Mucosa of stomach (tissue), 1 donor: ENCODE data around the gene ANTXR2.

Source experiments
- H3K27me3 ChIP-seq: one replicate; pipeline ENCODE4 v1.7.0; 2013; ENCODE audit warnings: mild to moderate bottlenecking, low read length; ENCODE audit not compliant: control insufficient read depth, insufficient read depth
- H3K36me3 ChIP-seq: one replicate; pipeline ENCODE4 v1.7.0; 2013; ENCODE audit warnings: low read length; ENCODE audit not compliant: control insufficient read depth, insufficient read depth
- H3K4me1 ChIP-seq: one replicate; pipeline ENCODE4 v1.7.0; 2013; ENCODE audit warnings: mild to moderate bottlenecking, low read length; ENCODE audit not compliant: control insufficient read depth, insufficient read depth
- H3K4me3 ChIP-seq: one replicate; pipeline ENCODE4 v1.7.0; 2013; ENCODE audit warnings: low read length
- H3K9ac ChIP-seq: one replicate; pipeline ENCODE4 v1.7.0; 2013; ENCODE audit warnings: mild to moderate bottlenecking, low read length, moderate library complexity
- H3K9me3 ChIP-seq: one replicate; pipeline ENCODE4 v1.7.0; 2013; ENCODE audit warnings: mild to moderate bottlenecking, low read length, moderate library complexity; ENCODE audit not compliant: control insufficient read depth
- donor health status: Pancreatic carcinoma.

The ANTXR2 gene

DNA sequence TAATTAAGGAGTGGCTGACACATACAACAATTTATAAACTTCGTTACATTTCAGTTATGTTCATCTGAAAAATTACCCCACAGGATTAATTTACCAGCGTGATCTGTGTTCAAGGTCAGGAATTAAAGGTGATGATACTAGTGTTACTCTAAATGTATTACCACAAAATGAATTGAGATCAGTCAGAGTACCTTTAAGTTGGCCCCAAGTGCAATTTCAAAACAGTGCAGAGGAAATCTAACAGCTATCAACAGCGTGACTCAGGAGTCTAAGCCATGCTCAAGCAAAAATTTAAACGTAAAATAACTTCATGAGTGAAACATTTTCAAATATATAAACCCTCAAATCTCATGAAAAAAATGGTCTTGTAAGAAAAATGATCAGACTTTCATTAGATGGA is 18.7 kb downstream of the ANTXR2 start:
- H3K27me3 ChIP-seq, result no peaks in the 10 kb centered on the region
- H3K36me3 ChIP-seq, result no peaks in the 10 kb centered on the region
- no peak overlapping the region for H3K9ac ChIP-seq
- H3K4me1 ChIP-seq, result no peaks in the 10 kb centered on the region
- no peak overlapping the region for H3K4me3 ChIP-seq
- H3K9me3 ChIP-seq, result no peaks in the 10 kb centered on the region

DNA sequence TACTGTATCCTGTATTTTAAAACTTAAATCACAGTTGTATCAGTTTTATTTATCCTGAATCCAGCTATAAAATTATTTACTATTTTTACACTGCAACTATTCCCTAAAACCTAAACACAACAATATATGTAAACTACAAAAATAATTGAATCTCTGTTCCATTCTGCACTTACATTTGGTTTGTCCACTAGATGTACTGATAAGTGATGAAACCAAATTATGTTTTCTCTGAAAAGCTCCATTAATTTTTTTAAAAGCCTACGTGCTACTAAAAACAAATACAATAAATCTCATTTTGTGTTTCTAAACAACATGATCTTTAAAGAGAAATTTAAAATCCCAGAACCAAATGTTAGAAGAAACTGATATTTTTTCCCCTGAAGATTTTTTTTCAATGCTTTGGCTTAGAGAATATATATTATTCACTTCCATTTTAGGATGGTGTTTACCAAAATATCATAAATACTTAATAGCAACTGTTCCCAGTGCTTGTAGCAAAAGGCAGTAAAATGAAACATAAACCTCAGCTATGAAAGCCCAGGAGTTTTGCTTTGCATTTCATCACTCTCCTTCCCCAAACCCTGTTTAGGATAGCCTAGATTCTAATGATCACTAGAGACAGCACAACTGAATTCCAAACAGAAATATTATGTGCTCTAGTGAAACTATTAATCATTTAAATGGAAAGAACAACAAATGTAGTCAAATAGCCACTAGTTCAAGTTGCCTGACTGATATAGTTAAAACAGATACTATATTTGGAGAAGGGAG is 19.7 kb downstream of the ANTXR2 start:
- Histone ChIP-seq H3K9ac (no peak overlapping the region), H3K36me3 (no peaks in the 10 kb centered on the region), H3K27me3 (no peaks in the 10 kb centered on the region), H3K9me3 (no peaks in the 10 kb centered on the region), H3K4me1 (no peaks in the 10 kb centered on the region), H3K4me3 (no peak overlapping the region)

DNA sequence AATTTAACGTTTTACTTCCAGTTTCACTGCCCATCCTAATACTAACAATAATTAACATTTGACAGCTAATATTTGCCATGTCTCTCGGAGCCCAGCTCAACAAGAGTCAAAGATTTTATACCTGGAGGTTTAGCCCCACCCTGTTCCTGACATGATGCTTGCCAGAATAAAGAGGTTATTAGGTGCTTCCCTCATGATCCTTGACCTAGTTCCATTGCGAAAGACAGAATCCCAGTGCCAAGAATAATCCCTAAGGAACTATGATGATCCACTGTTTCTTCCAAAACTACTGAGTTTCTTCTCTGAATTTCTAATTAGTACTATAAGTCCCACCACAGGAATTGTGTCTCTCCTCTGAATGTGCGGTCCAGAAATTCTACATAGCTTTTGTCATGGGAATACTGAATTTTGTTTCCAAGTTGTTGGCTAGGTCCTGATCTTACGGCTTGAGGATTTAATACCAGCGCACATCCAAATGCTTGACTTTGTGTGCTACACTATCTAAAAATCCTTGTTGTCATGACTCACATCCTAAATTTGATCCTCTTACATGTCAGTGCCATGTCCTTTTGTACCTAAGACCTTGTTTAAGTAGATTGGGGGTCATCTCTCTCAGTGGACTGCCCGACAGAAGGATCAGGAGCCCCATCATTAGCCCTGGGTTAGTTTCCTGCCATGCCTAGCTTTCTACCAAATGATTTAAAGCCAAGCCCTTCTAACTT is 23.1 kb downstream of the ANTXR2 start:
- Histone ChIP-seq H3K4me3 (no peak overlapping the region), H3K36me3 (no peaks in the 10 kb centered on the region), H3K9me3 (no peaks in the 10 kb centered on the region), H3K4me1 (no peaks in the 10 kb centered on the region), H3K9ac (no peak overlapping the region), H3K27me3 (no peaks in the 10 kb centered on the region)

DNA sequence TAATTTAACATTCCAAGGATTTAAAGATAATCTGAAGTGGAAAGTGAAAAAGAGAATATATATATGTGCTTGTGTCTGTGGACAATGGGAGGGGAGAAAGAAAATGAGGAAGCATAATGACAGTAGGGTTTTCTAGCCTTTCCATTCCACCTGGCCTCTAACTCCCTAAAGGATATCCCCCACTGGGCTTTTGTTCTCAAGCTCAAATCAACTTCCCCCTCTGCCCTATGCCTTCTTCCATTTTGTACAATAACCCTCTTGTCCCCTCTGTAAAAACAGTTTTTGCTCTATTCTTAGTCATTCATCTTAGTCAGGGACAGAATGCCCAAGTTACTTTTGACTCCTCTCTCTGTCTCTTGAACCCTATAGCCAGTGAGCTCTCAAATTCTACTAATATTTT is 23.6 kb downstream of the ANTXR2 start:
- Histone ChIP-seq H3K36me3 (no peaks in the 10 kb centered on the region), H3K4me1 (no peaks in the 10 kb centered on the region), H3K9ac (no peak overlapping the region)

DNA sequence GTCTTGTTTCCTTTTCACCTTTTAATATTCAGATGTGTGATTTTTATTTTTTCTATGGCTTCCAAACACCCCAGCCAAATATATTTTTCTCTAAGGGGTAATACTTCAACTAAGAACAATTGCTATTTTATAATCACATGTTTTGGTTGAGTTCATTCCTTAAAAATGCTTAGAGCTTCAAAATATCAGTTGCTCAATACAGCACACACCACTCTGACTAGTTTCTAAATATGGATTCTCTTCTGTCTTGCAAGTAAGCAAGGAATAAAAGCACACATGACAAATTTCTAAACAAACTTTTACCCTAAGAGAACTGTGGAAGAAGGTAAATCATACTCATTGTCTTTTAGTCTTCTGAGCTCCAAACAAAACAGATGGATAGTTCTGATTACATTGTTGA is 27.2 kb downstream of the ANTXR2 start:
- H3K9ac ChIP-seq, result no peak overlapping the region
- H3K36me3 ChIP-seq, result no peaks in the 10 kb centered on the region
- H3K4me3 ChIP-seq, result no peak overlapping the region
- no peaks in the 10 kb centered on the region for H3K9me3 ChIP-seq
- H3K4me1 ChIP-seq, result no peaks in the 10 kb centered on the region
- no peaks in the 10 kb centered on the region for H3K27me3 ChIP-seq

More for the DNA sequence above, 23.6 kb downstream of the ANTXR2 start:
- H3K9me3 ChIP-seq, result no peaks in the 10 kb centered on the region
- H3K4me3 ChIP-seq, result no peak overlapping the region
- no peaks in the 10 kb centered on the region for H3K27me3 ChIP-seq

DNA sequence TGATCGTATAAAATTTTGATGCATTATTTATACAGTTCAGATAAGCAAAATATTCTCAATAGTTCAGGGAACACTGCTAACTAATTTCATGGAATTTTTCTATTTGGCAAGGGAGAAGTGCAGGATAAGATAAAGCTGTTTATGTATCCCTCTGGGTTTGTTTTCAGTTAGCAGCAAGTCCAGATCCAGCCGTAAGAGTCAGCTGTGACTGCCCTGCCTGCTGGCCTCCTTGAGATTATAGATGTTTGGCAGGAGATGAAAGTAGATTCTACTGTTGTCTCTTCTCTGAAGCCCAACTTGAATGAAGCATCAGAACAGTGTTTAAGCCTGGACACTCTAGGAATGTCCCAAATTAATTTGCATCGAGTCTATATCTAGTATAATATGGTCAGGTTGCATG is 29.5 kb downstream of the ANTXR2 start:
- Histone ChIP-seq H3K36me3 (no peaks in the 10 kb centered on the region), H3K9me3 (no peaks in the 10 kb centered on the region), H3K4me1 (no peaks in the 10 kb centered on the region), H3K27me3 (no peaks in the 10 kb centered on the region), H3K4me3 (no peak overlapping the region), H3K9ac (no peak overlapping the region)

DNA sequence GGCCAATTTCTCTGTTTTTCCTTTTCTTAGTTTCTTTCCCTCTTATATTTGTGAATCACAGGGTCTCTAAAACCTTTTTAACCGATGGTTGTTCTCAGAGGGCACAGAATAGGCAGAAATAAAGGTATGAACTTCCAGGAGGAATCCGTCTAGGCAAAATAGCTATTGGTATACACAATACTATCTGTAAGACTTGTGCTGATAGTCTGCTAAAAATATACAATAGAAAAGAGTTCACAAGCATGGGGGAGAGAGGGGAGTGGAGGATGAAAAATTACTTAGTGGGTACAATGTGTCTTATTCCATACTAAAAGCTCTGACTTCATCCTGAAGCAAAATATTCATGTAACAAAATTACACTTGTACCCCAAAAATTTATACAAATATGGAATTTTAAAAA is 30.2 kb downstream of the ANTXR2 start:
- no peaks in the 10 kb centered on the region for H3K36me3 ChIP-seq
- no peaks in the 10 kb centered on the region for H3K4me1 ChIP-seq
- no peak overlapping the region for H3K9ac ChIP-seq
- H3K9me3 ChIP-seq, result no peaks in the 10 kb centered on the region
- no peak overlapping the region for H3K4me3 ChIP-seq
- no peaks in the 10 kb centered on the region for H3K27me3 ChIP-seq

DNA sequence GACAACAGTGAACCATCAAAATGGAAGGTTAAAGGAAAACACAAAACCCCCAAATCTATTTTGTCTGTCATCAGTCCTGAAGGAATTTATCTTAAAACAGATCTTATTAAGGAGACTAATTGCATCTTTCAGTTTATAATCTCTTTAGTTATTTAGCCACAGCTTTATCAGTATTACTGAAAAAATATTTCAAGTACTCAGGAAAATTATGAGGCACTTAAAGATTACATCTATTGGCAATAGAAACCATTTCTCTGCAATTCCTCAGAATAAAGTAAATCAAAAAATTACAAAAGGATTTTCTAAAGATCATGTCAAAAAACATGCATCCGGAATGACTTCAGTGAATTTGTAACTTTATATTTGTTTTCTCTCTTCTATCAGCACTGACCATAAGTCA is 35.2 kb downstream of the ANTXR2 start:
- H3K4me3 ChIP-seq, result no peak overlapping the region
- no peaks in the 10 kb centered on the region for H3K9me3 ChIP-seq
- H3K36me3 ChIP-seq, result no peaks in the 10 kb centered on the region
- peaks cover 13% of the 10 kb centered on the region for H3K4me1 ChIP-seq
- H3K27me3 ChIP-seq, result no peaks in the 10 kb centered on the region
- H3K9ac ChIP-seq, result no peak overlapping the region

DNA sequence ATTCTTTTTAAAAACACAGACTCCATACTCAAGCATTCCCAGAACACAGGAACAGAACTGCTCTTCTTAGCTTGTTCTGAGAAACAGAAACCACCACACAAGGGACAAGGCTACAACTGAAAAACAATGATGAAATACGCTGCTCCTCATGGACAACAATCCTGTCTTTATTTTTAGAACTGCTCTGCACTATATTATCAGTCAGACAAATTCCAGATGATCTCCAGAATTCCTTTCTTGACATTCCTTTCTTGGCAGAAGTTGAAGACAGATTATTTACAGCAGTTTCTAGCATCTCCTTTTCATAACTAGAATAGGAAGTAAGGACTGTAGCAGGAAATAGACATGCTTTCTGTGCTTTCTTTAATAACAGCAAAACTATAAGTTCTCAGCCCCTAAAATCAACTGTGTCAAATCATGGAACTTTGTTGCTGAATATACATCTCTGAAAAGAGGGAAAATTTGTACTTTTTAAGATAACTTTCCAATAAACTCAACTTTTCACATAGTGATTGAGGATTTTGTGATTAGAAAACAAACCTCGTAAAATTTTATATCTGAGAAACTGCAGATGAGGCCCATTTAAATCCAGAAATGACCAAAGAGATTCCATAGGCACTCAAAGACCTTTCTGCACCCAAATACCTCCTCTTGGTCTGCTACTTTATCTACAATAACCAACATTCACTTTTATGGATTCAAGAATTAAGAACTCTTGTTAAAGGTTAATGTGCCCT is 35.9 kb downstream of the ANTXR2 start:
- no peak overlapping the region for H3K9ac ChIP-seq

DNA sequence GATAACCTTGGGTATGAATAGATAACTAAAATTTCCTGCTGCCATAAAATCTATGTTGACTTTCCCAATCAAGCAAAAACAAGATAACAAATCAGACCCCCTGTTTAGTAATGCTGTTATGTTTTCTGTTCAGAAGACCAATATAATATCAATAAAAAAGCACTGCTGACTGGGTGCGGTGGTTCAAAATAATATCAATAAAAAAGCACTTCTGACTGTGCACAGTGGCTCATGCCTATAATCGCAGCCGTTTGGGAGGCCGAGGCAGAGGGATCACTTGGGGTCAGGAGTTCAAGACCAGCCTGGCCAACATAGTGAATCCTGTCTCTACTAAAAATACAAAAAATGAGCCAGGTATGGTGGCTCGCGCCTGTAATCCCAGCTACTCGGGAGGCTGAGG is 36.7 kb downstream of the ANTXR2 start:
- H3K27me3 ChIP-seq, result no peaks in the 10 kb centered on the region
- H3K4me3 ChIP-seq, result no peak overlapping the region
- no peak overlapping the region for H3K9ac ChIP-seq
- no peaks in the 10 kb centered on the region for H3K36me3 ChIP-seq
- H3K4me1 ChIP-seq, result peaks cover 13% of the 10 kb centered on the region
- H3K9me3 ChIP-seq, result no peaks in the 10 kb centered on the region

More for the DNA sequence above, 35.9 kb downstream of the ANTXR2 start:
- H3K9me3 ChIP-seq, result no peaks in the 10 kb centered on the region
- no peaks in the 10 kb centered on the region for H3K36me3 ChIP-seq
- H3K4me3 ChIP-seq, result no peak overlapping the region
- H3K27me3 ChIP-seq, result no peaks in the 10 kb centered on the region
- H3K4me1 ChIP-seq, result peaks cover 13% of the 10 kb centered on the region

DNA sequence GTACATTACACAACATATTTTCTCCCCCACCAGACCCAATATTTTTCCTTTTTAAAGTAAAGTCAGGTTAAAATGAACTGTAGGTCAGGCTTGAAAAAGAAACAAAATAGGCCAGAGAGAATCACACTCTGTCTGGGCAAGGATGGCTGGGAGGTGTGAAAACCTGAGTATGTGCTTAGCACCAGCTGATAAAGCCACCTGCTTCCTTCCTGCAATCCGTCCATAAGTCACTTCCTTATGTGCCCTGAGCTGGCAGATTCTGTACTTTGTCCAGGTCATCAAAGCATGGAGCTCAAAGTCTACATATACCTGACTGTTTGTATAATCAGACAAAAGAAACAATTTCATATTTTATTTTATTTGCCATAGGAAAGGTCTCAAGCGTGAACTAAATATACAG is 37.7 kb downstream of the ANTXR2 start:
- Histone ChIP-seq H3K4me1 (peaks cover 13% of the 10 kb centered on the region), H3K9me3 (no peaks in the 10 kb centered on the region), H3K27me3 (no peaks in the 10 kb centered on the region), H3K4me3 (no peak overlapping the region), H3K36me3 (no peaks in the 10 kb centered on the region), H3K9ac (no peak overlapping the region)

DNA sequence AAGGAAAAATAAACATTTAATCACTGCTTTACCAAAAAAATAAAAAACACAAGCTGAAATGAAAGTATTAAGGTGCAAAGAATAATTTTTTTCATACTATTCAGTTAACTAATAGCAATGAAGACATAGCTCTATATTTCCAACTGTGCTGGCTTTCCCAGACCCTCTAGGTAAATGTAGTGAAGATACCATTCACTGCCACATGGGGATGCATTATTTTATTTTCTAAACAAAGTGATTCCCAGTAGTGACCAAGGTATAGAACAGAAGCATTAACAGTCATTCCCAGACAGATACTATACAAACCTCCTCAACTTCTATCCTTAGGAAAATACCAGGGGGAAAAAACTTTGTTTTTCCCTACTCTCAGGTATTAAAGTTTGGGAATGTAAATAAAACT is 39.4 kb downstream of the ANTXR2 start:
- Histone ChIP-seq H3K4me3 (no peak overlapping the region), H3K9ac (no peak overlapping the region), H3K4me1 (peaks cover 13% of the 10 kb centered on the region), H3K9me3 (no peaks in the 10 kb centered on the region), H3K36me3 (no peaks in the 10 kb centered on the region), H3K27me3 (no peaks in the 10 kb centered on the region)
